Dermis microvascular lymphatic vessel endothelial cell (primary cell): ENCODE results near the gene EPB41L3. TPM values are rescaled to one million over a fixed set of nuclear protein-coding genes. Genes with fewer than 3 reads are reported as not detected.
A peak's percentile ranks its signal among the peaks of the same experiment; 100 is the strongest.
"Not testable (repeated sequence)": the region's sequence is repeated elsewhere in the genome, so short reads cannot be mapped to it uniquely, and the experiment has no call there.

Experiments
- DNase-seq, 2 donors: peaks; one replicate each; pipeline versions ENCODE4 v3.0.0 to v3.0.0-alpha.2; 2010; ENCODE audit warnings: low read depth in 2 of 2
- total RNA-seq: library from RNA; depleted of rRNA; stranded (reverse); fragments of >200 nt; gene quantifications from 2 replicates; pipeline ENCODE4 v1.2.1, GENCODE V29; 2014

The EPB41L3 gene
- total RNA-seq, 1 donor from 2014 or later: 4.5 TPM

GRCh38 chr18:5500158-5500939, 43.4 kb downstream of the EPB41L3 start:
- no peak for DNase-seq

- DNase-seq: no peak
Measured at GRCh38 chr18:5498452-5498851, 45.3 kb downstream of the EPB41L3 start.

- DNase-seq: no peak
Measured at GRCh38 chr18:5496305-5496704, 47.5 kb downstream of the EPB41L3 start.

- DNase-seq: peak in 1 of 2 donors; percentile 16
Measured at GRCh38 chr18:5490753-5491480, 52.9 kb downstream of the EPB41L3 start.

- DNase-seq: no peak
Measured at GRCh38 chr18:5488844-5489243, 55.0 kb downstream of the EPB41L3 start.

GRCh38 chr18:5488044-5488443, 55.8 kb downstream of the EPB41L3 start:
- DNase-seq: not testable (repeated sequence)

- no peak for DNase-seq
Measured at GRCh38 chr18:5484526-5484925, 59.3 kb downstream of the EPB41L3 start.

- no peak for DNase-seq
Measured at GRCh38 chr18:5481621-5482020, 62.2 kb downstream of the EPB41L3 start.

- no peak for DNase-seq
Measured at GRCh38 chr18:5478261-5478660, 65.5 kb downstream of the EPB41L3 start.

GRCh38 chr18:5476961-5477800, 66.6 kb downstream of the EPB41L3 start:
- peak in 1 of 2 donors; percentile 36 for DNase-seq

- DNase-seq: peak in 1 of 2 donors; percentile 55
Measured at GRCh38 chr18:5475267-5475666, 68.5 kb downstream of the EPB41L3 start.

- DNase-seq: no peak
Measured at GRCh38 chr18:5469340-5469739, 74.5 kb downstream of the EPB41L3 start.

- DNase-seq: no peak
Measured at GRCh38 chr18:5468394-5468793, 75.4 kb downstream of the EPB41L3 start.

GRCh38 chr18:5467671-5468070, 76.1 kb downstream of the EPB41L3 start:
- no peak for DNase-seq

GRCh38 chr18:5466256-5466655, 77.5 kb downstream of the EPB41L3 start:
- peak in 1 of 2 donors; percentile 42 for DNase-seq

GRCh38 chr18:5464251-5464650, 79.5 kb downstream of the EPB41L3 start:
- DNase-seq: no peak

- DNase-seq: peak in 1 of 2 donors; percentile 51
Measured at GRCh38 chr18:5463831-5464230, 80.0 kb downstream of the EPB41L3 start.

GRCh38 chr18:5463390-5463789, 80.4 kb downstream of the EPB41L3 start:
- no peak for DNase-seq

GRCh38 chr18:5462227-5462626, 81.6 kb downstream of the EPB41L3 start:
- DNase-seq: no peak

GRCh38 chr18:5461041-5461440, 82.8 kb downstream of the EPB41L3 start:
- DNase-seq: no peak

GRCh38 chr18:5457462-5457957, 86.3 kb downstream of the EPB41L3 start:
- no peak for DNase-seq
